GM19025 (cell line): ENCODE measurements around the gene KRTAP19-3.
"Not testable (repeated sequence)": the region's sequence is repeated elsewhere in the genome, so short reads cannot be mapped to it uniquely, and the experiment has no call there.

Experiments
- ATAC-seq: cut with Tn5 transposase; IDR thresholded peaks from one replicate; pipeline ENCODE4 v1.9.1; 2021; ENCODE audit warnings: mild to moderate bottlenecking, low read depth, moderate library complexity; ENCODE audit not compliant: unreplicated experiment

KRTAP19-3 gene

DNA sequence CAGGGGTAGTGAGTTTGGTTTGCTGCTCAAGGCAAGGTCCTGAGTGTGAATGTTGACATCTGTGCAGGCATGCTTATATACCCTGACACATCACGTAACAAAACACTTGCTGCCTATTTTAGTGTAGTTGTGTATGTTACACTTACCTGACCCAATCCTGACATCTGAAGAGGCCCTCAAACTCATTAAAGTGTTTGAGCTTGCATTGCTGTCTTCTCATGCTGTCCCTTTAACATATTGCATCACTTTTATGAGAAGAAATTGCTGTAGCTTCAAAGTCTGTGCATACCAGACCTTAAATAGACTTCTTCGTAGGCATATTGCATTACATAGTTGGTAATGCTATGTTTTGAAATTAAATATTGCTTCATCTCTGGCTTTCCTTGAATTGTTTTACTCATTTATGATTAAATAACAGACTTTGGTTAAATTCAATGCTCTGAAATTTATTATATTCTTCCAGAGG lies at the start of gene KRTAP19-3:
Gene KRTAP19-3 (minus strand): TSS at position 51 of the 466 bp plus-strand sequence. CDS start 56 bp downstream, outside the sequence.
- ATAC-seq: no peak

DNA sequence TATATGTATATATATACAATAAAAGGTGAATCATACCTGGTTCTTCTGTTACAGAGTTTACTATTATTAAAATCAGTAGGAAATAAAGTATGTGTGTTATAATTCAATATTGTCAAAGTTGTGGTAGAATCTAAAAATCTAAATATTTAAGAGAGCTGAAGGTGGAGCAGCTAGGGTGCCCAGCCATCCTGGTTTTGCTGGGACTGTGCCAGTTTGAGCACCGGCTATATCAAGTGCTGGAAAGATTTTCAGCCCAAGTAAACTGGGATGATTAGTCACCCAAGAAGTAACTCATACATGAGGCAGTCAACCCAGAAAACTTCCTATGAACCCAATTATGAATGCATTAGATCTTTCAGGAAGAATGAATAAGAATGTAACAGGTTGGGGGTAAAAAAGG lies 27.1 kb upstream of the KRTAP19-3 start:
- no peak for ATAC-seq

DNA sequence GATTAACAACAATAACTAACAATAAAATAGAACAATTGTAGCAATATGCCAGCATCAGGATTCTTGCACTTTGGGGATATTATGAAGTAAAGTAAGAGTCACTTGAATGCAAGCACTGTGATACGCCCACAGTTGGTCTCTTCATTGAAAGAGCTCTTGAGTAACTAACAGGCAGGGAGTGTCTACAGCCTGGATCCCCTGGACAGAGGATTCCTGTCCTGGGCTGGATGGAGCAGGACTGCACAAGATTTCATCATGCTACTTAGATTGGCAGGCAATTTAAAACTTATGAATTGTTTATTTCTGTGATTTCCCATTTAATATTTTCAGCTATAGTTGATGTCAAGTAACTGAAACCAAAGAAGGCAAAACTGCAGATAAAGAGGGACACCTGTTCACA lies 23.9 kb upstream of the KRTAP19-3 start:
- no peak for ATAC-seq

DNA sequence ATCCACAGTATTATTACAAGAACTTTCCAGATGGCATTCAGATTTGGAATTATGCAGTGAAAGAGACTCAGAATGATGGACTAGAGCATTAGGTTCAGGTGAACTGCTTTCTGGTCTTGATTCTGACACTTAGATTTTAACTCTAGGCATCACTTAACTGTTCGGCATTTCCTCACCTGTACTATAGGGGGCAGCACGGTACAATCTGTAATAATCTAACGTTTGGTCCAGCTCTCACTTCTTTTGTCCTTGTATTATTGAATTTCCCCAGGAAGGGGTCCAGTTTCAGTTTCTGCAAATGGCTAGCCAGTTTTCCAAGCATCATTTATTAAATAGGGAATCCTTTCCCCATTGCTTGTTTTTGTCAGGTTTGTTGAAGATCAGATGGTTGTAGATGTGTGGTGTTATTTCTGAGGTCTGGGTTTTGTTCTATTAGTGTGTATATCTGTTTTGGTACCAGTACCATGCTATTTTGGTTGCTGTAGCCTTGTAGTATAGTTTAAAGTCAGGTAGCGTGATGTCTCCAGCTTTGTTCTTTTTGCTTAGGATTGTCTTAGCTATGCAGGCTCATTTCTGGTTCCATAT lies 13.9 kb upstream of the KRTAP19-3 start:
- ATAC-seq: not testable (repeated sequence)

DNA sequence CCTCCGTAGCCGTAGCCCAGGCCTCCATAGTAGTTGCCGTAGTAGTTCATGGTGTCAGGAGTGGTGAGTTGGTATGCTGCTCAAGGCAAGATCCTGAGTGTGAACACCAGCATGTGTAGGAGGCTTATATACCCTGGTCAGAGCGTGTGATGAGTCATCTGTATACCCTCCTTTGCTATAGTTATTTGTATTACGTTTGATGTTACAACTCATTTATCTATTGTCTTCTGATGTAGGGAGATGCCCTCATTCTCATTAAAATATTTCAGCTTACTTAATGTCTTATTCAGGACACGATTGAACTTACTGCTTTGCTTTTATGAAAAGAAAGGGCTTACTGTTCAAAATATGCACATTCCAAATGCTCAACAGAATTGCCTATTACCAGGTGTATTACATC lies 10.2 kb upstream of the KRTAP19-3 start, which contains the start of gene KRTAP19-5:
Gene KRTAP19-5 (minus strand): TSS at position 101 of the 400 bp plus-strand sequence. CDS start 51 bp downstream, at position 50.
- no peak for ATAC-seq

DNA sequence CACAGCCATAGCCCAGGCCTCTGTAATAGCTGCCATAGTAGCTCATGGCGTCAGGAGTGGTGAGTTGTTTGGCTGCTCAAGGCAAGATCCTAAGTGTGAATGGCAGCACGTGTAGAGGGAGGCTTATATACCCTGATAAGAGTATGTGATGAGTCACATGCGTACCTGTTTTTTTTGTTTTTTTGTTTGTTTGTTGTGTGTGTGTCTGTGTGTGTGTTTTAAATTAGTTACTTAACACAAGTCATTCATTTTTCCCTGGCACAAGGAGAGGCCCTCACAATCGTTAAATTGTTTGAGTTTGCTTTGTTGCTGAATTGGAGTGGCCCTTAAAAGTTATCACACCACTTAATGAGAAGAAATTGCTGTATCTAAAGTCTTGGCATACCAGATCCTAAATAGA lies 5.3 kb upstream of the KRTAP19-3 start, which contains the start of gene KRTAP19-4:
Gene KRTAP19-4 (minus strand): TSS at position 101 of the 400 bp plus-strand sequence. CDS start 55 bp downstream, at position 46.
- no peak for ATAC-seq

DNA sequence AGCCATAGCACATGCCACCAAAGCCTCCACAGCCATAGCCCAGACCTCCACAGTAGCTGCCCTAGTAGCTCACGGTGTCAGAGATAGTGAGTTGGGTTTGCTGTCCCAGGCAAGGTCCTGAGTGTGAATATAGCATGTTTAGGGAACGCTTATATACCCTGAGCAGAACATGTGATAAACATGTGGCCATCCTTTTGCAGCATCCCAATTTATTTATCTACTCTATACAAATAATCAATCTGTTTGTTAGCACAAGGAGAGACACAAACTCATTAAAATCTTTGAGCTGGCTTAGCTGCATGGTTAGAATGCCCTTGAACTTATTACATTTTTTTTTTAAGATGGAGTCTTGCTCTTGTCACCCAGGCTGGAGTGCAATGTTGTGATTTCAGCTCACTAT lies 4.5 kb downstream of the KRTAP19-3 start, which contains the start of gene KRTAP19-2:
Gene KRTAP19-2 (minus strand): TSS at position 101 of the 400 bp plus-strand sequence. CDS start 88 bp downstream, at position 13.
- ATAC-seq: no peak

DNA sequence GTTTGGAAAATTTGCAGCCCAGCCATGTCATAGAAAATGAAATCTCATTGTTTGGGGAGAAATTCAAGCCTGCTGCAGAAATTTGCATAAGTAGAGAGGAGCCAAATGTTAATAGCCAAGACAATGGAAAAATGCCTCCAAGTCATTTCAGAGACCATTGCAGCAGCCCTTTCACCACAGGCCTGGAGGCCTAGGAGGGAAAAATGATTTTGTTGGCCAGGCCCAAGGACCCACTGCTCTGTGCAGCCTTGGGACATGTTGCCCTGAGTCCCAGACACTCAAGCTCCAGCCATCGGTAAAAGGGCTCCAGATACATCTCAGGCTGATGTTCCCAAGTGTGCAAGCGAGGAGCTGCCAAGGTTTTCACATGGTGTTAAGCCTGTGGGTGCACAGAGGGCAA lies 5.6 kb downstream of the KRTAP19-3 start:
- no peak for ATAC-seq

DNA sequence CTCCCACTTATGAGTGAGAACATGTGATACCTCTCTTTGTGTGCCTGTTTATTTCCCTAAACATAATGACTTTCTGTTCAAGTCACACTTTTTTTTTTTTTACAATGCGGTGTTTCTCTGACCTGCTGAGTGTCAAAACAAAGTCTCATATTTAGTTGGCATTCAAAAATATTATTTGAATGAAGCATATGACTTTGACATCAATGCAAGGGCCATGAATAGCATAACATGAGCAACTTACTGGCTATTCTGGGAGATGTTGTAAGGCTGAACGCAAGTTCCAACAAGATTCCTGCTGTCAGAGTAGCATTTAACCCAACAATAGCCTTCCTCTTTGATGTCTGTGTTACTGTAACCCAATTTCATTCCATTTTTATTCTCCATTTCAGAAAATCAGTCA lies 9.7 kb downstream of the KRTAP19-3 start:
- ATAC-seq: no peak

DNA sequence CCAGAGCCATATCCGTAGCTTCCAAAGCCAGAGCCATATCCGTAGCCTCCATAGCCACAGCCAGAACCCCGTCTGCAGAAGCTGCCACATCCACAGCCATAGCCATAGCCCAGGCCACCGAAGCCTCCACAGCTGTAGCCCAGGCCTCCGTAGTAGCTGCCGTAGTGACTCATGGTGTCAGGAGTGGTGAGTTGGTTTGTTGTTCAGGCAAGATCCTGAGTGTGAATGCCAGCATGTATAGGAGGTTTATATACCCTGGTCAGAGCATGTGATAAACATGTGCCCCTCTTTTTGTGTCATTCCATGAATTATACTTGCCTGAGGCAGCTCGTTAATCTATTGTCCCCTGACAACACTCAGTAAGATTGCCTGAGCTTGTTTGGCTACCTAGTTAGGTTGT lies 11.7 kb downstream of the KRTAP19-3 start, which contains the start of gene KRTAP19-1:
Gene KRTAP19-1 (minus strand): TSS at position 223 of the 400 bp plus-strand sequence. CDS start 50 bp downstream, at position 173.
- no peak for ATAC-seq

DNA sequence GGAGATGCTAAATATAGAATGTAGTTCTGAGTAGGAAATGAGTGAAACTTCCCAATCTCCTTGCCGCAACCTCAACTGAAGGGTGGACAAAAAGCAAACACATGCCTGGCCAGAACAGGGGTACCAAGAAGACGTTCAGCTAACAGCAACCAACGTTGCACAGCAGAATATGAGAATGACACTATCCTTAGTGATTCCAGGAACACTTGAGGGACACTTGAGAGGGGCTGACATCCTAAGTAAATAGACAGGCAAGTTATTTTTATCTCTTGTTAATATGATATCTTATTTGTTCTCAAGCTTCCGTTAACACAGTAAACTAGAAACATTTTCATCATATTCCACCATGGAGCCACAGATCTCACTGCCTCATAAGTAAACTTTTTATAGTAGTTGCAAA lies 12.6 kb downstream of the KRTAP19-3 start:
- ATAC-seq: no peak

DNA sequence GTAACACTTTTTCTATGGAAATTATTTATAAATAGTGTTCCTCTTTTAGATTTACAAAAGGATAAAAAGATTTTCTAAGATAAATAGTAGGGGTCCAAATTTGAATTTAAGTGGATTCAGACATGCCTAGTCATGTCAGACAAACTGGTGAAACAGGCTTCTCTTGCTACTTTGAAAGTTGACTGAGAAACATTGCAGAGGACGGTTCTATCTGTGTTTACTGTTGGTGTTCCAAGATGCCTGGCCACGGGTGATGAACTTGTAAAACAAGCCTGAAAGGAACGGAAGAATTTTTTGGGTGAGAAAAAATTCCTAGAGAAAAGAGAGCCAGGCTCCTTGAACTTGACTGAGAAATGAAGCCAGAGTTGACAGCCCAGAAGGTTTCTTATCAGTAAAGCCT lies 13.8 kb downstream of the KRTAP19-3 start:
- ATAC-seq: no peak

DNA sequence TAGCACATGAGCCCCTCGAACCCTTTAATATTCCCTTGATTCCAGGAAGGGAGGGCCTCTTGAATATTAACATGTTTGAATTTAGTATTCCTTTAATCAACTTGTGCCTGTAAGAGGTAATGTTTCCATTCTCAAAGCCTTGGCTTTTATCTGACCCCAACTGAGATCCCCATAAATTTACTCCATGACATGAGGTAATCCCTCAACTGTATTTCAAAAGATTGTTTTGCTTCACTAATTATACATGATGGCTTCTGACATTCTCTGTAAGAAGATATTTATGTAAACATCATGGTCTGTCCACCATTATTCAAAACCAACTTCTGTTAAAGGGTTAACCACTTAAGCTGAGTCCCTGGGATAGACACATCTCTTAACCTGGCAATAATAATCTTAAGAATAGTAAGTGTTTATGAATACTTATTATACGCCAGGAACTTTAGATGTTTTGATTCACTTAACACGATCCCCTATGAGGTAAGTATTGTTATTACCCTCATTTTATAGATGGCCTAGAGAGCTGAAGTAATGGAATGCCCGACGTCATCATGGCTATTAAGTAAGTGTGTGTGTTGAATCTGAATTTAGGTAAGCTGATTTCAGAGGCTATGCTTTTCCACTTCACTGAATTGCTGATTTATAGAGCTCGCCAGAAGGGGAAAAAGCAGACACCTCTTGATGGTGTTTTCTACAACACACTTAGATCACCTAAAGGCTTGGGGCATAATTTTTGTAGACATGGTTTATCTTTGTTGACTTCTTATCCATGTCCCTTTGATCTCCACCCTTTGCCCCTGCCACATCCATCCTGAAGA lies 22.7 kb downstream of the KRTAP19-3 start:
- ATAC-seq: no peak

DNA sequence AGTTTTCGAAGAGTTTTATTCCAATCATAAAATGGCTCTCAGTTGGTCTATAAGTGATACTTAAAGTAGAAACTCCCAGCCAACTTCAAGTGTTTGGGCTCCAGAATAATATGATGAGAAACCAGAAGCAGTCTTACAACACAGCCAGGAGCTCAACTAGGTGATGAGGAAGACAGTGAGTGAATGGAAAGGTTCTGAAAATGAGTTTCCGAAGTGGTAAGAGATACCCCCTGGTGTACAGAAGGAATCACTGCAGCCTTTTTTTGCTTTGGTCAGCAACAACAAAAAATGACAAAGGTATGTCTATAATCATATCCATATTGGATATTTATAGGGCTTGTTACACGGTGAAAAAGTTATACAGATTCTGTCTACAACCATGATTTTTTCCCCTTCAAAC lies 28.1 kb downstream of the KRTAP19-3 start:
- ATAC-seq: no peak

DNA sequence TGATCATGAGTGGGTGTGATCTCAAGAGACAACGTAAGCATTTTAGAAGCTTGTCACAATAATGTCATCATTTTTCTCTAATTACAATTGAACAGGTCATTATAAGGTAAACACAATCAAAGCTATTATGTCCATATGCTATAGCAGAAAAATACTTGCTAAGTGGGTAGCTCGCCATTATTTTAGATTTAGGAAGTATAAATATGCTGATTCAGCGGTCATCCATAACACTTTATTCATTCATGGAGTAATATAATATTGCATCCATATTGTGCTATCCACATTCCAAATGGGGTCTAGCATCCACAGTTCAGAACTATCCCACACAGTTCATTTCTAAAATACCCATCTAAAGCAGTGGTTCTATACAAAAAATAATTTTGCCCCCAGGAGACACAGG lies 43.3 kb downstream of the KRTAP19-3 start:
- no peak for ATAC-seq

DNA sequence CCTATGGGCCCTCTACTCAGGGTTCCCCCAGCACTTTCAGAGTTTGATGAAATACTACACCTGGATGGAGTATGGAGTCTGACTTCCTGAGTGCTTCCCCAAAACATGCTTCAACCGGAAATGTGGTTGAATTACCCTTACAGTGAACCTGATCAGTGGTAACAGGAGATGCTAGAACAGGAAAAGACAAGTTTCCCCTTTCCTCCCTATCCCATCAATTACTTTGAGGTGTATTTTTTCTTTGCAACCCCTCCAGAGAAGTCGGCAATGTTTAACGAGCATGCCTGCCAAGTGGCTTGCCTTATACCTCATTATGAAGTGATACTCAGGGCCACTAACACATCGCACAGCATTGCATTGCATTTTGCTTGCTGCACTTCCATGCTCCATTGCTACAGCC lies 44.8 kb downstream of the KRTAP19-3 start:
- no peak for ATAC-seq

DNA sequence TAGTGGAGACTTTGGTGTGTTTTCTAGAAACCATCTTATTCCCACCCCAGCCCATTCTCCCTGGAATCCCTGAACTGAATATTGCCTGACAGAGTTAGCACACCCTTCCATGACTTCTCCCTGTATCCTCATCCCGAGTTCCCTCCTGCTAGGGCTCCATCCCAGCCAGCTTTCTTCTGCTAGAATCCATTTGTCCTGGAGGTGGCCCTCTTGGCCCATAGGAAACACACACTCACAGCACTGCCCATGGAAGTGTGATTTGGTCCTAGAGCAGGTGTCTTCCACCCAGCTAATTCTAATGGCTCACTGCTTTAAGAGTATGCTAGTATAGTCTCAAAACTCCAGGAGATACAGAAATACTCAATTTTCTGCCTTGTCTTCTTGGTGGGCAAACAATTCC lies 47.6 kb downstream of the KRTAP19-3 start:
- ATAC-seq: no peak

DNA sequence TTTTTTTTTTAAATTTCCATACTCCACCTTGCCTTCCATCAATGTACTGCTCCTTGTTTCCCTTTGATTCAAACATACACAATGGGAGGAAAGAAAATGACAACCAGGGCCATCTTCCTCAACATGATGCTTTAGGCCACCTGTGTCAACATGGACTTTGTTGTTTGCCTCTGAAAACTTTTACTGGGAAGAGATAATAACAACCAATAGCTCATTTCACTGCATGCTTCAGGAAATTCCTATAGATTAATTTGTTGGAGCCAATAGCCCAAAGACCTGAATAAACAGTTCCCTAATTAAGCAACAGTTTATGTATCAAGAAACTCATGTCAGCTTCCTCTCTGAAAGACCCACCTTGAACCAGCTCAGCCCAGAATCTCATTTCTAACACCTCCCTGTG lies 48.6 kb downstream of the KRTAP19-3 start:
- ATAC-seq: no peak
